ENCODE data around the gene AK4. TPM values are rescaled to one million over a fixed set of nuclear protein-coding genes. Genes with fewer than 3 reads are reported as not detected.
"Not testable (repeated sequence)": the region's sequence is repeated elsewhere in the genome, so short reads cannot be mapped to it uniquely, and the experiment has no call there.

The AK4 gene
- total and polyA plus RNA-seq, 7 donors: 9.7 to 74.1 (median 37.8) TPM

GRCh38 chr1:65138524-65138923 lies 9.5 kb upstream of the AK4 start:
- Histone ChIP-seq H3K9me3 (no peaks in the 10 kb centered on the region), H3K27ac (no peak overlapping the region), H3K36me3 (no peaks in the 10 kb centered on the region), H3K27me3 (peaks cover 0 to 5% (median 4%) of the 10 kb centered on the region in 3 donors), H3K4me1 (no peaks in the 10 kb centered on the region), H3K4me3 (no peak overlapping the region)
- TF ChIP-seq POLR2A (IDR thresholded peaks at IDR 0.05): no peak
- TF ChIP-seq POLR2AphosphoS5 (IDR thresholded peaks at IDR 0.05): no peak
- TF ChIP-seq EP300 (IDR thresholded peaks at IDR 0.05): no peak
- no peak for TF ChIP-seq CTCF (IDR thresholded peaks at IDR 0.05)
- WGBS, 2 donors: 92 to 96% methylated on average over 1 of the region's 1 CpG
- intact Hi-C loops (cut with DNase I): no loop called here
- DNase-seq: no peak

- intact Hi-C loops (cut with DNase I): loop anchor here (10.0 kb wide), 1 partner anchor 115 kb away; no protein-coding TSS in a partner anchor
- 77 to 80% methylated on average over 3 of the region's 3 CpGs for WGBS, 2 donors
- not testable (repeated sequence) for DNase-seq
These were observed 8.2 kb upstream of the AK4 start for GRCh38 chr1:65139793-65140192.

GRCh38 chr1:65141394-65141793 lies 6.6 kb upstream of the AK4 start:
- TF ChIP-seq EP300 (IDR thresholded peaks at IDR 0.05) (no peak), CTCF (IDR thresholded peaks at IDR 0.05) (no peak), POLR2A (IDR thresholded peaks at IDR 0.05) (no peak), POLR2AphosphoS5 (IDR thresholded peaks at IDR 0.05) (no peak)
- no peak overlapping the region for H3K27ac ChIP-seq

More at GRCh38 chr1:65139793-65140192, 8.2 kb upstream of the AK4 start:
- not testable (repeated sequence) for H3K27ac ChIP-seq, H3K4me3 ChIP-seq, H3K9me3 ChIP-seq, H3K36me3 ChIP-seq, H3K27me3 ChIP-seq, H3K4me1 ChIP-seq

GRCh38 chr1:65141918-65142317 lies 6.1 kb upstream of the AK4 start:
- Histone ChIP-seq H3K4me1 (peaks cover 0 to 4% (median 4%) of the 10 kb centered on the region in 4 donors), H3K27ac (no peak overlapping the region), H3K9me3 (no peaks in the 10 kb centered on the region), H3K4me3 (no peak overlapping the region), H3K36me3 (no peaks in the 10 kb centered on the region), H3K27me3 (peaks cover 0 to 5% (median 4%) of the 10 kb centered on the region in 3 donors)
- no peak for DNase-seq
- no peak for TF ChIP-seq POLR2A (IDR thresholded peaks at IDR 0.05)
- TF ChIP-seq EP300 (IDR thresholded peaks at IDR 0.05): no peak
- TF ChIP-seq CTCF (IDR thresholded peaks at IDR 0.05): no peak
- no peak for TF ChIP-seq POLR2AphosphoS5 (IDR thresholded peaks at IDR 0.05)
- intact Hi-C loops (cut with DNase I): loop anchor here (10.0 kb wide), 1 partner anchor 113 kb away; no protein-coding TSS in a partner anchor

More at GRCh38 chr1:65141394-65141793, 6.6 kb upstream of the AK4 start:
- Histone ChIP-seq H3K4me1 (no peaks in the 10 kb centered on the region), H3K4me3 (no peak overlapping the region), H3K9me3 (no peaks in the 10 kb centered on the region), H3K36me3 (no peaks in the 10 kb centered on the region), H3K27me3 (peaks cover 0 to 5% (median 4%) of the 10 kb centered on the region in 3 donors)
- intact Hi-C loops (cut with DNase I): loop anchor here (10.0 kb wide), 1 partner anchor 113 kb away; no protein-coding TSS in a partner anchor
- 6 to 34% methylated on average over 4 of the region's 4 CpGs for WGBS, 2 donors
- DNase-seq: no peak

- not testable (repeated sequence) for H3K27ac ChIP-seq, H3K4me1 ChIP-seq, H3K27me3 ChIP-seq, H3K36me3 ChIP-seq, H3K9me3 ChIP-seq, H3K4me3 ChIP-seq, DNase-seq
- intact Hi-C loops (cut with DNase I): loop anchor here (10.0 kb wide), 1 partner anchor 112 kb away; no protein-coding TSS in a partner anchor
- 90 to 96% methylated on average over 6 of the region's 6 CpGs for WGBS, 2 donors
These were observed 4.8 kb upstream of the AK4 start for GRCh38 chr1:65143112-65143658.
